Measurements from ENCODE around the gene PROM1. TPM values are rescaled to one million over a fixed set of nuclear protein-coding genes. Genes with fewer than 3 reads are reported as not detected.

Gene PROM1
- total and polyA plus RNA-seq, 7 donors, result 0.16 to 1.5 (median 0.84) TPM

- no peak for TF ChIP-seq CTCF (IDR thresholded peaks at IDR 0.05)
- H3K27ac ChIP-seq, result no peak overlapping the region
- H3K27me3 ChIP-seq (ENCODE audit: insufficient read depth in 3 of 3, low read length in 2 of 3), result no peaks in the 10 kb centered on the region
- 79 to 82% (median 81%) methylated on average over 5 of the region's 5 CpGs for WGBS, 3 donors
- no peak overlapping the region for H3K4me3 ChIP-seq
- ATAC-seq, result no peak
- H3K4me1 ChIP-seq, result peaks cover 9% of the 10 kb centered on the region
- H3K36me3 ChIP-seq (ENCODE audit: insufficient read depth in 1 of 2, low read depth in 1 of 2), result no peaks in the 10 kb centered on the region
- no peaks in the 10 kb centered on the region for H3K9me3 ChIP-seq
- no peak for DNase-seq
- intact Hi-C loops (cut with DNase I), result loop anchor here in 1 of 2 donors (5.0 kb wide), 1 partner anchor 167 kb away; no protein-coding TSS in a partner anchor
Measured at GRCh38 chr4:15965325-15965724, 118.5 kb downstream of the PROM1 start.

GRCh38 chr4:15964159-15964558 lies 119.7 kb downstream of the PROM1 start:
- H3K27me3 ChIP-seq (ENCODE audit: insufficient read depth in 3 of 3, low read length in 2 of 3), result no peaks in the 10 kb centered on the region
- ATAC-seq, result no peak
- H3K4me1 ChIP-seq, result peaks cover 9% of the 10 kb centered on the region
- intact Hi-C loops (cut with DNase I), result no loop called here
- TF ChIP-seq CTCF (IDR thresholded peaks at IDR 0.05), result no peak
- H3K9me3 ChIP-seq, result no peaks in the 10 kb centered on the region
- WGBS, 3 donors, result 55 to 72% (median 64%) methylated on average over 5 of the region's 5 CpGs
- DNase-seq, result no peak
- H3K27ac ChIP-seq, result no peak overlapping the region
- no peaks in the 10 kb centered on the region for H3K36me3 ChIP-seq (ENCODE audit: insufficient read depth in 1 of 2, low read depth in 1 of 2)
- H3K4me3 ChIP-seq, result no peak overlapping the region

GRCh38 chr4:15963576-15963975 lies 120.2 kb downstream of the PROM1 start:
- 55 to 68% (median 66%) methylated on average over 4 of the region's 4 CpGs for WGBS, 3 donors
- ATAC-seq, result no peak

GRCh38 chr4:15963001-15963451 lies 120.8 kb downstream of the PROM1 start, which contains the start of gene FGFBP2:
Gene FGFBP2 (minus strand): TSS chr4:15963175. CDS start chr4:15963129, 46 bp downstream.
- WGBS, 3 donors, result 56 to 67% (median 60%) methylated on average over 9 of the region's 9 CpGs
- ATAC-seq (peak in 2 of 4 donors; percentile 40 to 46), DNase-seq (peak in 1 of 2 donors; percentile 19)
- Histone ChIP-seq H3K4me1 (peaks cover 9% of the 10 kb centered on the region), H3K4me3 (no peak within 1 kb of the TSS), H3K36me3 (ENCODE audit: insufficient read depth in 1 of 2, low read depth in 1 of 2) (no peaks in the 10 kb centered on the region), H3K27me3 (ENCODE audit: insufficient read depth in 3 of 3, low read length in 2 of 3) (no peaks in the 10 kb centered on the region), H3K27ac (no peak within 1 kb of the TSS), H3K9me3 (no peaks in the 10 kb centered on the region)
- intact Hi-C loops (cut with DNase I), result no loop called here
- TF ChIP-seq CTCF (IDR thresholded peaks at IDR 0.05), result peak; percentile 18

More at GRCh38 chr4:15963576-15963975, 120.2 kb downstream of the PROM1 start:
- no peaks in the 10 kb centered on the region for H3K9me3 ChIP-seq
- H3K4me1 ChIP-seq, result peaks cover 9% of the 10 kb centered on the region
- TF ChIP-seq CTCF (IDR thresholded peaks at IDR 0.05), result no peak
- H3K27me3 ChIP-seq (ENCODE audit: insufficient read depth in 3 of 3, low read length in 2 of 3), result no peaks in the 10 kb centered on the region
- H3K27ac ChIP-seq, result no peak overlapping the region
- intact Hi-C loops (cut with DNase I), result no loop called here
- no peaks in the 10 kb centered on the region for H3K36me3 ChIP-seq (ENCODE audit: insufficient read depth in 1 of 2, low read depth in 1 of 2)
- no peak overlapping the region for H3K4me3 ChIP-seq
- DNase-seq, result no peak
